K562 treated with DMSO at 1 percent for 4 hours (cell line): ENCODE measurements around the gene SYT14. TPM values are rescaled to one million over a fixed set of nuclear protein-coding genes. Genes with fewer than 3 reads are reported as not detected.

Experiments
- total RNA-seq: library from RNA; unstranded; fragments of 300-600 nt; gene quantifications from 2 replicates; pipeline ENCODE4 v1.2.3, GENCODE V29; 2022; ENCODE audit not compliant: insufficient read depth

SYT14 gene
- total RNA-seq: not detected in 2 replicates

DNA sequence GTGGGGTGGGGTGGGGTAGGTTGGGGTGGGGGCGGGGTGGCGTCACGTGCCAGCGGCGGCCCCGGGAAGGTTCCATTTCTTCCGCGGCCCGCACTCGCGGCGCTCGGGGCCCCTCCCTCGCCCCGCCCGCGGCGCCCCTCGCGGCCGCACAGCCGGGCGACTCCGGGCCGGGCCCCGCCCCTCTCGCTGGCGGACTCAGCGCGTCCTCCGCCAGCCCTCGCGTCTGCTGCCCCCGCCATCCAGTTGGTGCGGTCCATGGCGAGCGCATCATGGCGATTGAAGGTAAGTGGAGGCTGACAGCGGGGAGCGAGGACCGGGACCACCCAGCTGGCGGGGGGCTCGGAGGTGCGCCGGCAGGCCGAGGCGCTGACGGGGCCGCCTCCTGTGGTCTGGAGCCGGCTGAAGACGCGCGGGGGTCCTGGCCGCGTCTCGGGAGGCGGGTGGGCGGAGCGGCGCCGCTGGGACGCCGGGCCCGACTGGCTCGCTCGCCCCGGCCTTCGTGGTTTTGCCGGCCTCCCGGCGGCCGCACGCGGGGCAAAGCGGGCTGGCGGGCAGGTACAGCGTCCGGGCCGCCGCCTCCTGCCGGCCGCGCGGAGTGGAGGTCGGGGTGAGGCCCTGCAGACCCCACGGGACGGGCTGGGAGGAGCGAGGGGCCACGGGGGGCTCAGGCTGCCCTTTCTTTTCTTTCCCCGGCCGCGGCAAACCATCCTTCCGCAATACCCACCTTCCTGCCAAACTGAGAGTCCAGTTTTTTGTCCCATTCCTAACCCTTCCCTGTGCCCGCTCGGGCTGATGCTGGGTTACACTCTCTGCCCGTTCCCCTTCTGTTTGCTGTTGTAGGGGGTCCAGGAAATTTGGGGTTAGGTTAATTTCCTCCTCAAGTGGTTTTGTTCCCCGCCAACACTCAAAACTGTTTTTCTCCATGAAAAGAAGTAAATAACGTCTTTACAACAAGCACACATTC is at the start of gene SYT14:
SYT14 (plus strand) TSS at position 222 of the 964 bp plus-strand sequence; CDS start at position 270, 48 bp downstream.

Other genes with a start within 250 kb of the SYT14 start
- gene HSD11B1, start 233.4 kb upstream of the SYT14 start, total RNA-seq: 0.50 and 1.0 TPM in 2 replicates
- gene TRAF3IP3, start 182.2 kb upstream of the SYT14 start, total RNA-seq: 0.46 TPM in 1 of 2 replicates, not detected in the other
- gene C1orf74, start 153.7 kb upstream of the SYT14 start, total RNA-seq: 1.1 and 1.8 TPM in 2 replicates
- 0.73 TPM in 1 of 2 replicates, not detected in the other for gene IRF6, start 132.1 kb upstream of the SYT14 start, total RNA-seq
- gene UTP25, start 110.2 kb upstream of the SYT14 start, total RNA-seq: 1.9 and 2.6 TPM in 2 replicates